K562 (cell line): ENCODE measurements around the gene MKNK1. TPM values are rescaled to one million over a fixed set of nuclear protein-coding genes. Genes with fewer than 3 reads are reported as not detected.

Source experiments
- CXXC5 ChIP-seq: fragments of 250-450 bp; sonication (Bioruptor Pico); IDR thresholded peaks from 2 replicates; pipeline ENCODE4 v1.8.0; 2022; ENCODE audit warnings: inconsistent platforms, mild to moderate bottlenecking, moderate library complexity
- DIDO1 ChIP-seq: fragments of 450-650 bp; IDR thresholded peaks from 2 replicates; pipeline ENCODE4 v1.6.1; 2016; ENCODE audit warnings: low read depth, missing biosample characterization, missing genetic modification characterization
- HCFC1 ChIP-seq: IDR thresholded peaks from 2 replicates; pipeline ENCODE4 v1.6.1; 2012; ENCODE audit warnings: low read depth, low read length, improper control_type of control experiment
- HDAC1 ChIP-seq, 2 experiments: fragments of 450-650 bp; IDR thresholded peaks; 2 replicates each; pipeline ENCODE4 v1.6.1; 2016 to 2017; ENCODE audit warnings: inconsistent platforms in 1 of 2, mild to moderate bottlenecking in 1 of 2, moderate library complexity in 1 of 2
- KAT7 ChIP-seq: sonication (generic); formaldehyde crosslinking; IDR thresholded peaks from 2 replicates; pipeline ENCODE4 v1.8.0; 2022; ENCODE audit warnings: missing genetic modification reagents, mild to moderate bottlenecking, borderline replicate concordance
- MAFF ChIP-seq: IDR thresholded peaks from 2 replicates; pipeline ENCODE4 v1.6.1; 2012; ENCODE audit warnings: low read length, improper control_type of control experiment
- TAF9B ChIP-seq: fragments of 450-650 bp; IDR thresholded peaks from 2 replicates; pipeline ENCODE4 v1.6.1; 2018; ENCODE audit warnings: mild to moderate bottlenecking; ENCODE audit not compliant: partially characterized antibody
- ZEB2 ChIP-seq: fragments of 450-650 bp; IDR thresholded peaks from 2 replicates; pipeline ENCODE4 v1.6.1; 2016
- polyA plus RNA-seq, 8 experiments: library from polyadenylated mRNA; depleted of rRNA in 4 of 8; stranded (reverse) in 5 of 8; unstranded in 3 of 8; fragments of >200 nt; fragmentation: Nextera tagmentation in 2 of 8; fragmentation: Illumina TruSeq in 1 of 8; extraction: Ambion mirVana in 2 of 8; extraction: Trizol in 1 of 8; gene quantifications; 2 replicates each; pipeline versions ENCODE4 v1.2.1 to v1.2.3, GENCODE V29; 2011 to 2014; ENCODE audit warnings: inconsistent platforms in 1 of 8, missing spikeins in 1 of 8
- total RNA-seq, 7 experiments: library from RNA; depleted of rRNA in 6 of 7; stranded (reverse); fragments of >200 nt in 6 of 7; fragmentation: Illumina TruSeq in 2 of 7; extraction: Trizol in 2 of 7; gene quantifications; 2 replicates each; pipeline versions ENCODE4 v1.2.1 to v1.2.3, GENCODE V29; 2011 to 2021; ENCODE audit warnings: low replicate concordance in 1 of 7
- TF ChIP-seq, protein P1 (sequence below): sonication (generic); formaldehyde crosslinking; IDR thresholded peaks from 2 replicates; pipeline ENCODE4 v1.8.1; 2022; ENCODE audit warnings: missing genetic modification reagents
- TF ChIP-seq, protein P2 (sequence below): fragments of 450-650 bp; IDR thresholded peaks from 2 replicates; pipeline ENCODE4 v1.6.1; 2016
- TF ChIP-seq, protein P3 (sequence below), 2 experiments: fragments of 450-650 bp in 1 of 2; sonication (generic) in 1 of 2; formaldehyde crosslinking in 1 of 2; IDR thresholded peaks; 2 replicates each; pipeline versions ENCODE4 v1.7.1 to v1.9.0; 2016 to 2022; ENCODE audit warnings: inconsistent platforms in 1 of 2, mild to moderate bottlenecking in 1 of 2, missing genetic modification reagents in 1 of 2
- TF ChIP-seq, protein P4 (sequence below): fragments of 250-450 bp; sonication (Bioruptor Pico); IDR thresholded peaks from 2 replicates; pipeline ENCODE4 v1.6.1; 2021; ENCODE audit warnings: mild to moderate bottlenecking
- TF ChIP-seq, protein P5 (sequence below): fragments of 200-800 bp; sonication (Bioruptor generic); IDR thresholded peaks from 2 replicates; pipeline ENCODE4 v1.6.1; 2017; ENCODE audit warnings: missing genetic modification characterization, missing compliant biosample characterization

The MKNK1 gene
- total and polyA plus RNA-seq, 9 of the 15 experiments (the other 6 are each of a cell fraction or from before 2014, with no cell fraction given) = 27.7 to 51.3 (median 43.7) TPM

DNA sequence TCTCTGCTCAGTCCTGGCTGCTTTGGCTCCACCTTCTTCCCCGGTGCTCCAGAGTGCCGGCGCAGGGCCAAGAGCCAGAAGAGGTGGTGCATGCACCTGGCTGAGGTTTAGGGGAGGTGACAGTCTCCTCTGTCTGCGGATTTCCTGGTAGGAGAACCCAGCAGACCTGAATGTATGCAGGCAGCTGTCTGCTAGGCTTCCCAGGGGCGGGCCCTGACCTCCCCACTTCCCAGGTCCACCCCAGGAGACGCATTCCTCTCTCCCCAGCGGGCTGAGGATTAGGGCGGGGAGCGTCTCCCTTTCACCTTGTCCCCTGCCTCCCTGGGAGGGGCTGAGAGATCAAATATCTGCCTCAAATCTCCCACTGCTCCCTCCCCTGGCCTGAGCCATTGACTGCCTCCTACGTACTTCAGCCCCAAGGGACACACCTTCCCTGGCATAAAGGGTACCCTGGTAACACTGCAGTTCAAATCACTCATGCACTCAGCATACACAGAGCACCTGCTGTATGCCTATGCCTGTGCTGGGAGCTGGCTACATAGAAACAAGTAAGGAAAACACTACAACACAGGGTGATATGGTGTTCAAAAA lies 87.0 kb downstream of the MKNK1 start (continued):
- TF ChIP-seq, protein P1, sequence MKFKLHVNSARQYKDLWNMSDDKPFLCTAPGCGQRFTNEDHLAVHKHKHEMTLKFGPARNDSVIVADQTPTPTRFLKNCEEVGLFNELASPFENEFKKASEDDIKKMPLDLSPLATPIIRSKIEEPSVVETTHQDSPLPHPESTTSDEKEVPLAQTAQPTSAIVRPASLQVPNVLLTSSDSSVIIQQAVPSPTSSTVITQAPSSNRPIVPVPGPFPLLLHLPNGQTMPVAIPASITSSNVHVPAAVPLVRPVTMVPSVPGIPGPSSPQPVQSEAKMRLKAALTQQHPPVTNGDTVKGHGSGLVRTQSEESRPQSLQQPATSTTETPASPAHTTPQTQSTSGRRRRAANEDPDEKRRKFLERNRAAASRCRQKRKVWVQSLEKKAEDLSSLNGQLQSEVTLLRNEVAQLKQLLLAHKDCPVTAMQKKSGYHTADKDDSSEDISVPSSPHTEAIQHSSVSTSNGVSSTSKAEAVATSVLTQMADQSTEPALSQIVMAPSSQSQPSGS (CRISPR knock-in tag) = no peak
- TF ChIP-seq HDAC1 (IDR thresholded peaks at IDR 0.05) (peak in 1 of 2 experiments; percentile 41; a peak in 1 of 4 replicates), ZEB2 (peak; percentile 84; the same call in 1 of the 2 replicates), HCFC1 (no peak), KAT7 (CRISPR knock-in tag) (peak; percentile 44; the same call in 1 of the 2 replicates), MAFF (no peak), DIDO1 (tag) (no peak), TAF9B (no peak), CXXC5 (peak; percentile 39; the same call in 1 of the 2 replicates)
- TF ChIP-seq, protein P2, sequence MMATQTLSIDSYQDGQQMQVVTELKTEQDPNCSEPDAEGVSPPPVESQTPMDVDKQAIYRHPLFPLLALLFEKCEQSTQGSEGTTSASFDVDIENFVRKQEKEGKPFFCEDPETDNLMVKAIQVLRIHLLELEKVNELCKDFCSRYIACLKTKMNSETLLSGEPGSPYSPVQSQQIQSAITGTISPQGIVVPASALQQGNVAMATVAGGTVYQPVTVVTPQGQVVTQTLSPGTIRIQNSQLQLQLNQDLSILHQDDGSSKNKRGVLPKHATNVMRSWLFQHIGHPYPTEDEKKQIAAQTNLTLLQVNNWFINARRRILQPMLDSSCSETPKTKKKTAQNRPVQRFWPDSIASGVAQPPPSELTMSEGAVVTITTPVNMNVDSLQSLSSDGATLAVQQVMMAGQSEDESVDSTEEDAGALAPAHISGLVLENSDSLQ = peak; percentile 26; the same call in 1 of the 2 replicates
- TF ChIP-seq, protein P3, sequence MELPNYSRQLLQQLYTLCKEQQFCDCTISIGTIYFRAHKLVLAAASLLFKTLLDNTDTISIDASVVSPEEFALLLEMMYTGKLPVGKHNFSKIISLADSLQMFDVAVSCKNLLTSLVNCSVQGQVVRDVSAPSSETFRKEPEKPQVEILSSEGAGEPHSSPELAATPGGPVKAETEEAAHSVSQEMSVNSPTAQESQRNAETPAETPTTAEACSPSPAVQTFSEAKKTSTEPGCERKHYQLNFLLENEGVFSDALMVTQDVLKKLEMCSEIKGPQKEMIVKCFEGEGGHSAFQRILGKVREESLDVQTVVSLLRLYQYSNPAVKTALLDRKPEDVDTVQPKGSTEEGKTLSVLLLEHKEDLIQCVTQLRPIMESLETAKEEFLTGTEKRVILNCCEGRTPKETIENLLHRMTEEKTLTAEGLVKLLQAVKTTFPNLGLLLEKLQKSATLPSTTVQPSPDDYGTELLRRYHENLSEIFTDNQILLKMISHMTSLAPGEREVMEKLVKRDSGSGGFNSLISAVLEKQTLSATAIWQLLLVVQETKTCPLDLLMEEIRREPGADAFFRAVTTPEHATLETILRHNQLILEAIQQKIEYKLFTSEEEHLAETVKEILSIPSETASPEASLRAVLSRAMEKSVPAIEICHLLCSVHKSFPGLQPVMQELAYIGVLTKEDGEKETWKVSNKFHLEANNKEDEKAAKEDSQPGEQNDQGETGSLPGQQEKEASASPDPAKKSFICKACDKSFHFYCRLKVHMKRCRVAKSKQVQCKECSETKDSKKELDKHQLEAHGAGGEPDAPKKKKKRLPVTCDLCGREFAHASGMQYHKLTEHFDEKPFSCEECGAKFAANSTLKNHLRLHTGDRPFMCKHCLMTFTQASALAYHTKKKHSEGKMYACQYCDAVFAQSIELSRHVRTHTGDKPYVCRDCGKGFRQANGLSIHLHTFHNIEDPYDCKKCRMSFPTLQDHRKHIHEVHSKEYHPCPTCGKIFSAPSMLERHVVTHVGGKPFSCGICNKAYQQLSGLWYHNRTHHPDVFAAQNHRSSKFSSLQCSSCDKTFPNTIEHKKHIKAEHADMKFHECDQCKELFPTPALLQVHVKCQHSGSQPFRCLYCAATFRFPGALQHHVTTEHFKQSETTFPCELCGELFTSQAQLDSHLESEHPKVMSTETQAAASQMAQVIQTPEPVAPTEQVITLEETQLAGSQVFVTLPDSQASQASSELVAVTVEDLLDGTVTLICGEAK (IDR thresholded peaks at IDR 0.05) = no peak
- TF ChIP-seq, protein P3 (CRISPR knock-in tag; IDR thresholded peaks at IDR 0.05) = no peak
- TF ChIP-seq, protein P4, sequence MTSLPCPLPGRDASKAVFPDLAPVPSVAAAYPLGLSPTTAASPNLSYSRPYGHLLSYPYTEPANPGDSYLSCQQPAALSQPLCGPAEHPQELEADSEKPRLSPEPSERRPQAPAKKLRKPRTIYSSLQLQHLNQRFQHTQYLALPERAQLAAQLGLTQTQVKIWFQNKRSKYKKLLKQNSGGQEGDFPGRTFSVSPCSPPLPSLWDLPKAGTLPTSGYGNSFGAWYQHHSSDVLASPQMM (CRISPR knock-in tag) = no peak
- TF ChIP-seq, protein P5, sequence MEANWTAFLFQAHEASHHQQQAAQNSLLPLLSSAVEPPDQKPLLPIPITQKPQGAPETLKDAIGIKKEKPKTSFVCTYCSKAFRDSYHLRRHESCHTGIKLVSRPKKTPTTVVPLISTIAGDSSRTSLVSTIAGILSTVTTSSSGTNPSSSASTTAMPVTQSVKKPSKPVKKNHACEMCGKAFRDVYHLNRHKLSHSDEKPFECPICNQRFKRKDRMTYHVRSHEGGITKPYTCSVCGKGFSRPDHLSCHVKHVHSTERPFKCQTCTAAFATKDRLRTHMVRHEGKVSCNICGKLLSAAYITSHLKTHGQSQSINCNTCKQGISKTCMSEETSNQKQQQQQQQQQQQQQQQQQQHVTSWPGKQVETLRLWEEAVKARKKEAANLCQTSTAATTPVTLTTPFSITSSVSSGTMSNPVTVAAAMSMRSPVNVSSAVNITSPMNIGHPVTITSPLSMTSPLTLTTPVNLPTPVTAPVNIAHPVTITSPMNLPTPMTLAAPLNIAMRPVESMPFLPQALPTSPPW (CRISPR knock-in tag) = peak; percentile 52; the same call in 1 of the 2 replicates
